Neural cell (in vitro differentiated cells): ENCODE measurements around the gene RFTN1.

Source experiments
- EP300 ChIP-seq: fragments of 450-650 bp; conservative IDR thresholded peaks from 2 replicates; pipeline ENCODE4 v1.6.1; 2014; ENCODE audit warnings: antibody characterized with exemption, mild to moderate bottlenecking, moderate library complexity; ENCODE audit not compliant: poor library complexity, severe bottlenecking
- EZH2 ChIP-seq: fragments of 200-600, 300-800 bp; shearing (Covaris generic), sonication (generic); IDR thresholded peaks from 2 replicates; pipeline ENCODE4 v1.6.1; 2014; ENCODE audit warnings: antibody characterized with exemption, low read length, borderline replicate concordance, mild to moderate bottlenecking; ENCODE audit not compliant: insufficient read depth, poor library complexity, severe bottlenecking
- MXI1 ChIP-seq: fragments of 450-650 bp; conservative IDR thresholded peaks from 2 replicates; pipeline ENCODE4 v1.6.1; 2014; ENCODE audit warnings: antibody characterized with exemption, mild to moderate bottlenecking; ENCODE audit not compliant: poor library complexity, severe bottlenecking
- POLR2AphosphoS5 ChIP-seq: IDR thresholded peaks from 2 replicates; pipeline ENCODE4 v1.6.1; 2012
- RAD21 ChIP-seq: fragments of 450-650 bp; conservative IDR thresholded peaks from 2 replicates; pipeline ENCODE4 v1.6.1; 2014; ENCODE audit warnings: antibody characterized with exemption, mild to moderate bottlenecking, moderate library complexity
- SMC3 ChIP-seq: fragments of 450-650 bp; conservative IDR thresholded peaks from 2 replicates; pipeline ENCODE4 v1.6.1; 2014; ENCODE audit warnings: antibody characterized with exemption, mild to moderate bottlenecking, moderate library complexity; ENCODE audit not compliant: poor library complexity
- TAF1 ChIP-seq: IDR thresholded peaks from 2 replicates; pipeline ENCODE4 v1.6.1; 2012; ENCODE audit warnings: low read depth
- TF ChIP-seq, protein P1 (sequence below): fragments of 450-650 bp; IDR thresholded peaks from 2 replicates; pipeline ENCODE4 v1.5.1; 2014; ENCODE audit warnings: antibody characterized with exemption, mild to moderate bottlenecking, moderate library complexity; ENCODE audit not compliant: poor library complexity, severe bottlenecking
- TF ChIP-seq, protein P2 (sequence below): IDR thresholded peaks from 2 replicates; pipeline ENCODE4 v1.6.1; 2012; ENCODE audit warnings: borderline replicate concordance

- no peak for TF ChIP-seq TAF1
- no peak for TF ChIP-seq EP300
- TF ChIP-seq, protein P1, sequence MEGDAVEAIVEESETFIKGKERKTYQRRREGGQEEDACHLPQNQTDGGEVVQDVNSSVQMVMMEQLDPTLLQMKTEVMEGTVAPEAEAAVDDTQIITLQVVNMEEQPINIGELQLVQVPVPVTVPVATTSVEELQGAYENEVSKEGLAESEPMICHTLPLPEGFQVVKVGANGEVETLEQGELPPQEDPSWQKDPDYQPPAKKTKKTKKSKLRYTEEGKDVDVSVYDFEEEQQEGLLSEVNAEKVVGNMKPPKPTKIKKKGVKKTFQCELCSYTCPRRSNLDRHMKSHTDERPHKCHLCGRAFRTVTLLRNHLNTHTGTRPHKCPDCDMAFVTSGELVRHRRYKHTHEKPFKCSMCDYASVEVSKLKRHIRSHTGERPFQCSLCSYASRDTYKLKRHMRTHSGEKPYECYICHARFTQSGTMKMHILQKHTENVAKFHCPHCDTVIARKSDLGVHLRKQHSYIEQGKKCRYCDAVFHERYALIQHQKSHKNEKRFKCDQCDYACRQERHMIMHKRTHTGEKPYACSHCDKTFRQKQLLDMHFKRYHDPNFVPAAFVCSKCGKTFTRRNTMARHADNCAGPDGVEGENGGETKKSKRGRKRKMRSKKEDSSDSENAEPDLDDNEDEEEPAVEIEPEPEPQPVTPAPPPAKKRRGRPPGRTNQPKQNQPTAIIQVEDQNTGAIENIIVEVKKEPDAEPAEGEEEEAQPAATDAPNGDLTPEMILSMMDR, result no peak
- no peak for TF ChIP-seq RAD21
- no peak for TF ChIP-seq EZH2
- TF ChIP-seq, protein P2, sequence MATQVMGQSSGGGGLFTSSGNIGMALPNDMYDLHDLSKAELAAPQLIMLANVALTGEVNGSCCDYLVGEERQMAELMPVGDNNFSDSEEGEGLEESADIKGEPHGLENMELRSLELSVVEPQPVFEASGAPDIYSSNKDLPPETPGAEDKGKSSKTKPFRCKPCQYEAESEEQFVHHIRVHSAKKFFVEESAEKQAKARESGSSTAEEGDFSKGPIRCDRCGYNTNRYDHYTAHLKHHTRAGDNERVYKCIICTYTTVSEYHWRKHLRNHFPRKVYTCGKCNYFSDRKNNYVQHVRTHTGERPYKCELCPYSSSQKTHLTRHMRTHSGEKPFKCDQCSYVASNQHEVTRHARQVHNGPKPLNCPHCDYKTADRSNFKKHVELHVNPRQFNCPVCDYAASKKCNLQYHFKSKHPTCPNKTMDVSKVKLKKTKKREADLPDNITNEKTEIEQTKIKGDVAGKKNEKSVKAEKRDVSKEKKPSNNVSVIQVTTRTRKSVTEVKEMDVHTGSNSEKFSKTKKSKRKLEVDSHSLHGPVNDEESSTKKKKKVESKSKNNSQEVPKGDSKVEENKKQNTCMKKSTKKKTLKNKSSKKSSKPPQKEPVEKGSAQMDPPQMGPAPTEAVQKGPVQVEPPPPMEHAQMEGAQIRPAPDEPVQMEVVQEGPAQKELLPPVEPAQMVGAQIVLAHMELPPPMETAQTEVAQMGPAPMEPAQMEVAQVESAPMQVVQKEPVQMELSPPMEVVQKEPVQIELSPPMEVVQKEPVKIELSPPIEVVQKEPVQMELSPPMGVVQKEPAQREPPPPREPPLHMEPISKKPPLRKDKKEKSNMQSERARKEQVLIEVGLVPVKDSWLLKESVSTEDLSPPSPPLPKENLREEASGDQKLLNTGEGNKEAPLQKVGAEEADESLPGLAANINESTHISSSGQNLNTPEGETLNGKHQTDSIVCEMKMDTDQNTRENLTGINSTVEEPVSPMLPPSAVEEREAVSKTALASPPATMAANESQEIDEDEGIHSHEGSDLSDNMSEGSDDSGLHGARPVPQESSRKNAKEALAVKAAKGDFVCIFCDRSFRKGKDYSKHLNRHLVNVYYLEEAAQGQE, result no peak
- TF ChIP-seq MXI1, result no peak
- TF ChIP-seq POLR2AphosphoS5, result no peak
- no peak for TF ChIP-seq SMC3
Measured at GRCh38 chr3:16315623-16316022, 197.9 kb downstream of the RFTN1 start.
